GM19455 (cell line): Measurements from ENCODE around the gene PDE12.
"Not testable (repeated sequence)": the region's sequence is repeated elsewhere in the genome, so short reads cannot be mapped to it uniquely, and the experiment has no call there.

Experiments
- ATAC-seq: cut with Tn5 transposase; IDR thresholded peaks from one replicate; pipeline ENCODE4 v1.9.1; 2021; ENCODE audit not compliant: unreplicated experiment

PDE12 gene

DNA sequence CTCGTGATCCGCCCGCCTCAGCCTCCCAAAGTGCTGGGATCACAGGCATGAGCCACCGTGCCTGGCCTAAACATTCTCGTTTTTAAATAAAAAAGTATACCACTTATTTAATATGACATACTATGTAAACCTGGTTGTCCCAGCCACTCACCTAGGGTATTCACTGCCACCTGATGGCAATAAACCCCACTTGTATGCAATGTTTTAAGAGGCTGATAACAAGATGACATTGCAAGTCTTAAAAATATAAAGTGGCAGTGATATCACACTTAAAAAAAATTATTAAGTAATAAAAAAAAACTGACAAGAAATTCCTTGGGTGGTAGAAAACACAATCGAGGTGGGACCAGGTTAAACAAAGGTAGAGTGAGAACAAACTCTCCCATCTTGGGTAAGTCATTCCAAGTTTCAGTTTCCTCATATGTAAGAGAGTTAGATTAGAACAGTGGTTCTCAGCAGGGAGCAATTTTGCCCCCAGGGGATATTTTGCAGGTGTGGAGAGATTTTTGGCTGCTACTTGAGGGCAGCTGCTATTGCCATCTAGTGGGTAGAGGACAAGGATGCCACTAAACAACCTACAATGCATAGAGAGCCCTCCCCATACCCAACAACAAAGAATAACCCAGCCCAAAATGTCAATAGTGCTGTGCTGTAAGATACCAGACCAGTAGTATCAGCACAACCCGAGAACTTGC, 26.5 kb downstream of the PDE12 start:
- ATAC-seq, result no peak

DNA sequence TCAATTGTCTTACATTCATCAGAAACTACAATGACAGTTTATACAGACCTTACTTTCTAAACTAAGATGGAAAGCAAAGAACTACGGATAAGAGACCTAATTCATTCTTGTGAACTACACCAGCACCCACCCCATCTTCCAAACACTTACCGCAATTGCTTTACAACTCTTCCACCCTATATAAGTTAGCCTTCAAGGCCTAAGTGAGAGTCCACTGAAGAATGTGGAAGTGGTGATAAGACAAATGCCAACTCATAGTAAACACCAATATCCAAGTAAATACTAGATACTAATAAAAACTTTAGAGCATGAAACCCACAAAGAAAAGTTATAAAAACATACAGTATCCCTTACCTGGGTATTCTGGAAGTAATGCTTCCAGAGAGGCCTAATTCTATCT, 27.5 kb downstream of the PDE12 start:
- no peak for ATAC-seq

DNA sequence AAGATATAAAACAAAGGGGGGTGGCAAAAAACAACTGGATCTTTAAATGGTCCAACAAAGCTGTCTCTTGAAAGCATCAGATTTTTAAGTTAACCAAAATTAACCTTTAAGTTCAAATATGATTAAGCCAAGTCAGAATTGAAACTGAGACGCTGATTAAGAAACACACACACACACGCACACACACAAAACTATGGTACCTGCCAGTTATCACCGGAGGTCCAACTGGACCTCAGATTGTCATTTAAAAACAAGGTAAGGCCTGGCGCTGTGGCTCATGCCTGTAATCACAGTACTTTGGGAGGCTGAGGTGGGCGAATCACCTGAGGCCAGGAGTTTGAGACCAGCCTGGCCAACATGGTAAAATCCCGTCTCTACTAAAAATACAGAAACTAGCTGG, 30.7 kb downstream of the PDE12 start:
- ATAC-seq, result no peak

GRCh38 chr3:57587905-57588304, 31.8 kb downstream of the PDE12 start:
- ATAC-seq, result no peak

- no peak for ATAC-seq
Observed at GRCh38 chr3:57592306-57592705, 36.2 kb downstream of the PDE12 start.

DNA sequence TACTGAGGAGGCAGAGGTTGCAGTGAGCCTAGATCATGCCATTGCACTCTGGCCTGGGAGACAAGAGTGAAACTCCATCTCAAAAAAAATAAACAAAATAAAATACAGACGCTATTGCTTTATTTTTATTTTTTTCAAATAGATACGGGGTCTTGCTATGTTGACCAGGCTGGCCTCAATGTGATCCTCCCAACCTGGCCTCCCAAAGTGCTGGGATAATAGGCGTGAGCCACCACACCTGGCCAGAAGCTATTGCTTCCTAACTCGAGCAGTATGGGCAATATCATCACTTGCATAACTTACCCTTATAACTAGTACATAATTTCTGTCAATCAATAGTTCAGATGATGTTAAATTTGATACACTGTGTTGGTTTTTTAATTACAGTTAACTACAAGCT, 38.1 kb downstream of the PDE12 start:
- ATAC-seq, result no peak

DNA sequence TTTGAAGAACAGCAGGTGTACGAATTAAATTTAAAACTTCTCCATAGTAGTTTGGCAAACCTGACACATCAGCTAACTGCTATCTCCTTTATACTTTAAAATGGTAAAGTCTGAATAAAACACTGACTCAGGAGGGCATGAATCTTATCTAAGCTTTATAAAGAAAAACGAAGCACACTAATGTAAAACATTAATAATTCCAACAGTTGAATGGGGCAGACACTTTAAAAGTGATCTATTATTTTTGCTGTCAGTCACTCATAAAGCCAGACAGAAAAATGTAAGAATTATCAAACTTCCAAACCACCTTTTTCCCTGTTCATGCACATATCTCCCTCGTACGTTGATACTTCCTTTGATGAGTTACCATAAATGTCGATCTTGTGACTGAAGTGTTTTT, 38.5 kb downstream of the PDE12 start:
- ATAC-seq, result no peak

DNA sequence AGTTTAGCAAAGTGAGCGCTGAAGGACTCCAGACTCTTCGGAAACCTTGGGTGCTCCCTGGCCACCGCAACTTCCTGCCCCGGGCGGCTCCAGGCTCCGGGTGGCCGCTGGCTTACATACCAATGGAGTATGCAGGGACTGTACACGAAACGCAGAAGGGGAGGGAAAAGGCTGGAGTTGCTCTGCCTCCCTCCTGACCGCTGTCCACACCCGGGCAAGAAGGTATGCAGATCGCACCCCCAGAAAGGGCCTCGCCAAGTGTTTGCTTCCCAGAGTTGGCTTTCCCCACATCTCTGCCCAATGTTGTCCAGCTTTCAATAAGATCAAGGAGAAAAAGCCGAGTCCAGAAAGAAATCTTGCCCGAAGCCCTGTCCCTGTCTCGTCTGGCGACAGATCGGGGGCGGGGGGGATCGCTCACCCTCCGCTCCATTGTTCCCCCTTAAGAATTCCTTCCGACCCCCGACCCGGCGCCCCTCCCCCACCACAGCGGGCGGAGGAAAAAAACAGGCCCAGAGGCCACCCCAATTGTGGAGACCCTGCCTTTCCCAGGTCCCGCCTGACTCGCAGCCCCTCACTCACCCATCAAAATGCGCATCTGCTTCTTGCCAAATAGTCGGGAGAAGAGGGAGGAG, 40.5 kb downstream of the PDE12 start:
- ATAC-seq, result no peak

DNA sequence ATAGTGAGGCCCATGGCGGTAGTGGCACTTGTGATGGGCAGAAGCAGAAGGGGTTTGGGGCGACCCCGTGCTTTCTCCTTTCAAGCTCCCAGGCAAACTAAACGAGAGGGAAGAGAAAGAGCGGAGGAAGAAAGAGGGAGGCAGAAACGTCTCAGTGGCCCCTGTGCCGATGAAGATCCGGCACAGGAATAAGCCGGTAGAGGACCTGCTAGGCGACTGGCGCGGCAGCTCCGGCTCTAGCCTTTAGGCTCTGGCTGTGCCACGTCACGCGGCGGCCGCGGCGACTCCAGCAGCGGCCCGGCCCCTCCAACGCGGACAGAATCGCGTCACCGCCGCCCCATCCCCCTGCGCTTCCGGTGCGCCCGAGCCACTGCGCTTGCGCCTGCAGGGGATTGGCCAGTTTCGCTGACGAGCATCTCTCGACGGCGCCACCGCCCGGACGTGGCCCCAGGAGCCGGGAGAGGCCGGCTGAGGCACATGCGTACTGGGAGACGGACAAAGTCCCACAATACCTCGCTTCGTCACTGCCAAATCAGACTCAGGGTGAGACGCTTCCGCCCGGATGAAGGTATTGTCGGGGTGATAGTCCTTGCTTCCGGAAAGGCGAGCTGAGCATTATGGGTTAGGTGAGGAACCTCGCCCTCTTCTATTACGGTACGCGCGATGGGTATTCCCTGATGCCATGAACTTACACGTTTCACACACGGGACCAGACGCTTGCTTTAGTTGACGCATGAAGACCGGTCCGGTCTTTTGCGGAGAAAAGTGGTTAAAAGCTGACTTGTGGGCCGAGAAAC, 41.3 kb downstream of the PDE12 start, which contains the start of gene ARF4:
Gene ARF4, minus strand, starts transcription at position 218 of the 797 bp plus-strand sequence. Its CDS starts 204 bp downstream, at position 14.
- peak; percentile 94 for ATAC-seq

GRCh38 chr3:57598765-57599360, 42.8 kb downstream of the PDE12 start:
- ATAC-seq, result no peak

DNA sequence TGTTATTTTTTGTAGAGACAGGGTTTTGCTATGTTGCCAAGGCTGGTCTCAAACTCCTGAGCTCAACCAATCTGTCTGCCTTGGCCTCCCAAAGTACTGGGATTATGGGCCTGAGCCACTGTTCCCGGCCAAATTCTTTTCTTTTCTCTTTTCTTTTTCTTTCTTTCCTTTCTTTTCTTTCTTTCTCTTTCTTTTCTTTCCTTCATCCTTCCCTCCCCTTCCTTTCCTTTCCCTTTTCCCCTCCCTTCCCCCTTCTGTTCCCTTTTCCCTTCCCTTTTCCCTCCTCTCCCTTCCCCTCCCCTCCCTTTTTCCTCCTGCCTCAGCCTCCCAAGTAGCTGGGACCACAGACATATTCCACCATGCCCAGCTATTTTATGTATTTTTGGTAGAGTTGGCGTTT, 44.1 kb downstream of the PDE12 start:
- no peak for ATAC-seq

- no peak for ATAC-seq
Observed at GRCh38 chr3:57604971-57605370, 48.9 kb downstream of the PDE12 start.

GRCh38 chr3:57605683-57606082, 49.6 kb downstream of the PDE12 start:
- no peak for ATAC-seq

DNA sequence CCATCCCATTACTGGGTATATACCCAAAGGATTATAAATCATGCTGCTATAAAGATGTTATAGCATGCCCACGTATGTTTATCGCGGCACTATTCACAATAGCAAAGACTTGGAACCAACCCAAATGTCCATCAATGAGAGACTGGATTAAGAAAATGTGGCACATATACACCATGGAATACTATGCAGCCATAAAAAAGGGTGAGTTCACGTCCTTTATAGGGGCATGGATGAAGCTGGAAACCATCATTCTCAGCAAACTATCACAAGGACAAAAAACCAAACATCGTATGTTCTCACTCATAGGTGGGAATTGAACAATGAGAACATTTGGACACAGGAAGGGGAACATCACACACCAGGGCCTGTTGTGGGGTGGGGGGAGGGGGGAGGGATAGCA, 55.8 kb downstream of the PDE12 start:
- ATAC-seq, result not testable (repeated sequence)

- ATAC-seq, result no peak
Observed at GRCh38 chr3:57616233-57616632, 60.2 kb downstream of the PDE12 start.
